Upper lobe of left lung (tissue), 4 donors: ENCODE measurements around the gene TCEAL8.

ENCODE experiments used
- EP300 ChIP-seq, 4 donors: sonication (generic); formaldehyde crosslinking; IDR thresholded peaks; one replicate each; pipeline ENCODE4 v1.5.1; 2017; ENCODE audit warnings: antibody characterized with exemption in 4 of 4, control low read depth in 2 of 4
- POLR2A ChIP-seq, 4 donors: fragments of 450-650 bp; IDR thresholded peaks; one replicate each; pipeline ENCODE4 v1.5.1; 2016 to 2017; ENCODE audit warnings: antibody characterized with exemption in 4 of 4, mild to moderate bottlenecking in 2 of 4
- POLR2AphosphoS5 ChIP-seq, 2 donors: sonication (generic); formaldehyde crosslinking; IDR thresholded peaks; one replicate each; pipeline ENCODE4 v1.5.1; 2017; ENCODE audit warnings: antibody characterized with exemption in 2 of 2
- TF ChIP-seq, protein P1 (sequence below), 6 experiments: fragments of 450-650 bp in 4 of 6; fragments of 200-600 bp in 2 of 6; sonication (generic) in 2 of 6; IDR thresholded peaks; one replicate each; pipeline ENCODE4 v1.5.1; 2016 to 2019; ENCODE audit warnings: antibody characterized with exemption in 6 of 6

DNA sequence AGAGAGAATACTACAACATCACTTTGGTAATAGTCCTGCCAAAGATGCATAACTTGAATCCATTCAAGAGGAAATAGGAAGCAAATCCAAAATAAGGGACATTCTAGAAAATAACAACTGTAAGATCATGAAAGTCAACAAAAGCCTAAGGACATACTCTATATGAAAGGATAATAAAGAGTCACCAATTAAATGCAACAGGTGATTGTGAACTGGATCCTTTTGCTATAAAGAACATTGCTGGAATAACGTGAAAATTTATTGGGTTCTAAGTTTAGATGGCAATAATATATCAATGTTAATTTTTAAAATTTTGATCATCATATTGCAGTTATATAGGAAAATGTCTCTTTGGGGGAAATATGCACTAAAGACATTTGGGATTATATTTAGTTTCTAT, 20.1 kb downstream of the TCEAL8 start:
- TF ChIP-seq, protein P1, sequence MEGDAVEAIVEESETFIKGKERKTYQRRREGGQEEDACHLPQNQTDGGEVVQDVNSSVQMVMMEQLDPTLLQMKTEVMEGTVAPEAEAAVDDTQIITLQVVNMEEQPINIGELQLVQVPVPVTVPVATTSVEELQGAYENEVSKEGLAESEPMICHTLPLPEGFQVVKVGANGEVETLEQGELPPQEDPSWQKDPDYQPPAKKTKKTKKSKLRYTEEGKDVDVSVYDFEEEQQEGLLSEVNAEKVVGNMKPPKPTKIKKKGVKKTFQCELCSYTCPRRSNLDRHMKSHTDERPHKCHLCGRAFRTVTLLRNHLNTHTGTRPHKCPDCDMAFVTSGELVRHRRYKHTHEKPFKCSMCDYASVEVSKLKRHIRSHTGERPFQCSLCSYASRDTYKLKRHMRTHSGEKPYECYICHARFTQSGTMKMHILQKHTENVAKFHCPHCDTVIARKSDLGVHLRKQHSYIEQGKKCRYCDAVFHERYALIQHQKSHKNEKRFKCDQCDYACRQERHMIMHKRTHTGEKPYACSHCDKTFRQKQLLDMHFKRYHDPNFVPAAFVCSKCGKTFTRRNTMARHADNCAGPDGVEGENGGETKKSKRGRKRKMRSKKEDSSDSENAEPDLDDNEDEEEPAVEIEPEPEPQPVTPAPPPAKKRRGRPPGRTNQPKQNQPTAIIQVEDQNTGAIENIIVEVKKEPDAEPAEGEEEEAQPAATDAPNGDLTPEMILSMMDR (IDR thresholded peaks at IDR 0.05) = no peak
- no peak for TF ChIP-seq EP300 (IDR thresholded peaks at IDR 0.05)
- TF ChIP-seq POLR2A (IDR thresholded peaks at IDR 0.05) = no peak
- TF ChIP-seq POLR2AphosphoS5 (IDR thresholded peaks at IDR 0.05) = no peak
